NB4 (cell line): ENCODE measurements around the gene CHSY1.

Experiments
- MYC ChIP-seq: IDR thresholded peaks from 2 replicates; pipeline ENCODE4 v1.6.1; 2011; ENCODE audit warnings: low read depth, low read length
- POLR2A ChIP-seq: IDR thresholded peaks from 2 replicates; pipeline ENCODE4 v1.6.1; 2011; ENCODE audit warnings: mild to moderate bottlenecking; ENCODE audit not compliant: insufficient read length; ENCODE audit errors: extremely low read depth
- TF ChIP-seq, protein P1 (sequence below): IDR thresholded peaks from 2 replicates; pipeline ENCODE4 v1.6.1; 2011; ENCODE audit warnings: low read depth, low read length
- TF ChIP-seq, protein P2 (sequence below): IDR thresholded peaks from one replicate; pipeline ENCODE4 v1.5.1; 2012; ENCODE audit warnings: low read depth, low read length

DNA sequence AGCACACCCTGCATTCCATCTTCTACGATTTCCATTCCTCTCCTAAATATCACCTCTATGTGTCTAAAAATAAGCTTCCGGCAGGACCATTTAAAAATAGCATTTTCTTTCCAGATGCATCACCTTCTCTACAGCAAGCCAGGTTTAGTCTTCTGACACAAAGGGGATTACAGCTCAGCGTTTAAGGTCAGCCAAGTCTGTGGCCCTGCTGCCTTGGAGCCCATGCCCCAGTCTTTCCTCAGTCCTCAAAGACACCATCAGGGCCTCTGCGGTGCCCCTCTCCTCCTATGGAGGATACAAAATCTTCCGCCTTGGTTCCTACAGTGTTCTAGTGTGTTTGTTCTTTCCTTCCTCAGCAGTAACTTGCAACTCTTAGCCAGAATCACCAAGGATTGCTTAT, 21.7 kb upstream of the CHSY1 start:
- TF ChIP-seq, protein P1, sequence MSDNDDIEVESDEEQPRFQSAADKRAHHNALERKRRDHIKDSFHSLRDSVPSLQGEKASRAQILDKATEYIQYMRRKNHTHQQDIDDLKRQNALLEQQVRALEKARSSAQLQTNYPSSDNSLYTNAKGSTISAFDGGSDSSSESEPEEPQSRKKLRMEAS: no peak
- TF ChIP-seq POLR2A: no peak
- TF ChIP-seq, protein P2, sequence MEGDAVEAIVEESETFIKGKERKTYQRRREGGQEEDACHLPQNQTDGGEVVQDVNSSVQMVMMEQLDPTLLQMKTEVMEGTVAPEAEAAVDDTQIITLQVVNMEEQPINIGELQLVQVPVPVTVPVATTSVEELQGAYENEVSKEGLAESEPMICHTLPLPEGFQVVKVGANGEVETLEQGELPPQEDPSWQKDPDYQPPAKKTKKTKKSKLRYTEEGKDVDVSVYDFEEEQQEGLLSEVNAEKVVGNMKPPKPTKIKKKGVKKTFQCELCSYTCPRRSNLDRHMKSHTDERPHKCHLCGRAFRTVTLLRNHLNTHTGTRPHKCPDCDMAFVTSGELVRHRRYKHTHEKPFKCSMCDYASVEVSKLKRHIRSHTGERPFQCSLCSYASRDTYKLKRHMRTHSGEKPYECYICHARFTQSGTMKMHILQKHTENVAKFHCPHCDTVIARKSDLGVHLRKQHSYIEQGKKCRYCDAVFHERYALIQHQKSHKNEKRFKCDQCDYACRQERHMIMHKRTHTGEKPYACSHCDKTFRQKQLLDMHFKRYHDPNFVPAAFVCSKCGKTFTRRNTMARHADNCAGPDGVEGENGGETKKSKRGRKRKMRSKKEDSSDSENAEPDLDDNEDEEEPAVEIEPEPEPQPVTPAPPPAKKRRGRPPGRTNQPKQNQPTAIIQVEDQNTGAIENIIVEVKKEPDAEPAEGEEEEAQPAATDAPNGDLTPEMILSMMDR: no peak
- no peak for TF ChIP-seq MYC
